8988T (cell line): ENCODE results near the gene CEP72.

Experiments
- DNase-seq: peaks from one replicate; pipeline ENCODE4 v3.0.0; 2011

The CEP72 gene

GRCh38 chr5:640461-641330 is 28.6 kb downstream of the CEP72 start:
- no peak for DNase-seq

- DNase-seq: no peak
Observed at GRCh38 chr5:641331-641765, 29.2 kb downstream of the CEP72 start.

DNA sequence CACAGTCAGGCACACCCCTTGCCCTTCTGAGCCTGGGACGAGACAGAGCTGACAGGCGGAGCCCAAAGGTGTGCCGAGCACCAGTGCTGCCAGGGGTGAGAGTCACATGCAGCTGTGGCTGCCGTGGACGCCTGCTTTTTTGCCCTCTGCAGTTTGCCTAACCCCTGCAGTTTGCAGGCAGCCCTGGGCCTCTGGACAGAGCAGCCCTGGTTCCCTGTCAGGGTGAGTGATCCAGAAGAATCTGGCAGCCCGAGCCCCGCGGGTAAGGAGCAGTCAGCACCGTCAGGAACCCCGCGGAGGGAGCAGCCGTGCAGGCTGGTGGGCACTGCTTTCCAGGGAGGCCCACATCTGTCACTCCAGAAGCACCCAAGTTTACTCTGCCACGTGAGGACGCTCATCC is 30.3 kb downstream of the CEP72 start:
- no peak for DNase-seq

DNA sequence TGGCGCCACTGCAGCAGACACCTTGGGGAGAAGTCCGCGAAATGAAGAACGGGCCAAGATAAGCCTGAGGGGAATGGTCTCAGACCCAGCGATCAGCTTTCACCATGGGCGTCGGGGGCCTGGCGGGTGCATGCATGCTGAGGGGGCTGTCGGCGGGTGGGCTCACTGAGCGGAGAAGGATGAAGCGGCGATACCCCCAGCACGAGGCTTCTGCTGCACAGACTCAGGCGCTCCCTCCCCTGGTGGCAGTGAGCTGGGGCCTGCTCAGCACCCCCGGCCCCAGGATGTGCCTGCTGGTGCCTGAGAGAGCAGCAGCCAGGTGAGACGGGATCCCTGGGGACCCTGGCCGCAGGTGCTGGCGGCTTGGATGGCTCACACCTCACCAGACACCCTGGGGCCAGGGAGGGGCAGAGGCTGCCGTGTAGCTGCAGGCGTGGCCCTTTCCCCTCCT is 31.2 kb downstream of the CEP72 start:
- no peak for DNase-seq

- no peak for DNase-seq
Observed at GRCh38 chr5:643811-644271, 31.7 kb downstream of the CEP72 start.

DNA sequence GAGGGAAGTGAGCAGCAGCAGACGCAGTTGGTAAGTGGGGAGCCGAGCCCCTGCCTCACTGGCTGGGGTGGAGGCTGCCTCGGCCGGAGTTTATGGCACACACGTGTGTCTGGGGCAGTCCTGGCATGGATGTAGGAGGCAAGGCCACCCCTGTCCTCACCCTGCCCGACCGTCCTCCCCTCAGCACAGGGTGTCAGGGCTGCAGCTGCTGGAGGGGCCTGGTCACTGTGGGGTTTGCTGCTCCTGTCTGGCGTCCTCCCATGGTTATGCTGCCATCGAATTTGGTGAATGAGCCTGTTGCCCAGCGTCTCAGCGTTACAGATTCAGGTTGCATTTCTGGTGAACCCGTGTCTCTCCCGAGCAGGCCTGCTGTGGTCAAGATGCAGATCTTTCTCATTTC is 32.4 kb downstream of the CEP72 start:
- DNase-seq: no peak

GRCh38 chr5:644971-645370 is 32.8 kb downstream of the CEP72 start:
- no peak for DNase-seq

DNA sequence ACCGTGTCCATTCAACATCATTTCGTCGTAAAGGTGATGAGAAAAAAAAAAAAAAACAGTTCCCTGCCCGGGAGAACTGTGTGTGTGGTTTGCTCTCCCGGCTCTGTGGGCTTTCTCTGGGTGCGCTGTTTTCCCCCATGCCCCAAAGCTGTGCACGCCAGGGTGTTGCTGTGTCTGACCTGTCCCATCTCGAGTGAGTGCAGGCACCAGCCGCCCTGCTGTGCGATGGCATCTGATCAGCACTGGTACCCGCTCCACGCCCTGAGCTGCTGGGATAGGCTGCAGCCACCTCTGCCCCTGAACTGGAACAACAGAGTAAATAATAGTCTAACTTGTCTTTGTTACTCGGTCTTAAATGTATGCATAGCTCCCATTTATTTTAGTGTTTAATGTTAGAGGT is 33.3 kb downstream of the CEP72 start:
- no peak for DNase-seq

DNA sequence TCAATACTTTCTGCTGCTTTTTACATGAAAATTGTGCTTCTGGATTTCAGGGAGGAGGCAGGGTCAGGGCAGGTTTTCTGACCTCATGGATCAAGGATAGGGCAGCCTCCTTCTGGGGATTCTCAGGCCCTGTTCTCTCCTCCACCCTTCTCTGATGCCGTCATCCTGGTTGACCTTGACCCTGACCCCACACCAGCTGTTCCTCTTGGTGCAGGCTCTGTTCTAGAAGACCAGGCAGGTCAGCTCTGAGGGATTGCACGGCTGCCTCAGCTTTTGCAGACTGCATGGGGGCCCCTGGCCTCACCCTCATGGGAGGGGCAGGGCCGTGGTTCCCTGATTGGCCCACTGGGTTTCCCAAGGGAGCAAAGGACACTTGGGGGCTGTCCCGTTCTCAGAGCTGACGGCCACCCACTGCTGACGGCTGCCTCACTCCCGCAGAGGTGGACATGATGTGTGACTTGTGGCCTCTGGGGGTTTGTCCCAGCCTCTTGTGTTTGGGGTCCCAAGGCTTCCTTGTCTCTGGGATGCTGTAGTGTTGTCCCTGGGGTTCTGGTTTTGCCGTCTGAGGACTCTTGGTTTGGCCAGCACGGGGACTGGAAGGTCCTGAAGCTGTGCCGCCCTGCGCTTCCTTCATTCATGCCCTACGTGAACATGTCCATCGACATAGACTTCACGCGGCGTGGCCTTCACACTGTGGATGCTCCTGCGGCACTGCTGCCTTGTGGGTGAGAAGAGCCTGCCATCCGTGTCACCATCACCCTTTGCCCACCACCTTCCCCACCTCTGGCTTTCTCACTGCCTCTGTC is 34.5 kb downstream of the CEP72 start:
- no peak for DNase-seq

DNA sequence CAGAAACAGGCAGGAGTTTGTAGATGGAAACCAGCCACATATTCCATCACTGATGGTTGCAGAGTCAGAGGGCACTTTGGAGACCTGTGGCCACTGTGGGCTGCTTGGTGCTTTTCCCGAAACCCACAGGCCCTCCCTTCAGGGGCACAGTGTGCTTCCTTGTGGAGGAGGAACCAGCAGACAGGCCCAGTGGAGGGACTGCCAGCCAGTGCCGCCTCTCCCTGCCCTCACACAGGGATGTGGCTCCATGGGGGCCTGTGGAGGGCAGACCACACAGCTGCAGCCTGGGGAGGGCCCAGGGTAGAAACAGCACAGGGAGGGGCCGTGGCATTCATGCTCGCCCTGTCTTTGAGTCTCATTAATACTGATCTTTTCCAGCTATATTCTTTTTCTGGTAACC is 35.2 kb downstream of the CEP72 start:
- no peak for DNase-seq

- no peak for DNase-seq
Observed at GRCh38 chr5:647727-648126, 35.6 kb downstream of the CEP72 start.

DNA sequence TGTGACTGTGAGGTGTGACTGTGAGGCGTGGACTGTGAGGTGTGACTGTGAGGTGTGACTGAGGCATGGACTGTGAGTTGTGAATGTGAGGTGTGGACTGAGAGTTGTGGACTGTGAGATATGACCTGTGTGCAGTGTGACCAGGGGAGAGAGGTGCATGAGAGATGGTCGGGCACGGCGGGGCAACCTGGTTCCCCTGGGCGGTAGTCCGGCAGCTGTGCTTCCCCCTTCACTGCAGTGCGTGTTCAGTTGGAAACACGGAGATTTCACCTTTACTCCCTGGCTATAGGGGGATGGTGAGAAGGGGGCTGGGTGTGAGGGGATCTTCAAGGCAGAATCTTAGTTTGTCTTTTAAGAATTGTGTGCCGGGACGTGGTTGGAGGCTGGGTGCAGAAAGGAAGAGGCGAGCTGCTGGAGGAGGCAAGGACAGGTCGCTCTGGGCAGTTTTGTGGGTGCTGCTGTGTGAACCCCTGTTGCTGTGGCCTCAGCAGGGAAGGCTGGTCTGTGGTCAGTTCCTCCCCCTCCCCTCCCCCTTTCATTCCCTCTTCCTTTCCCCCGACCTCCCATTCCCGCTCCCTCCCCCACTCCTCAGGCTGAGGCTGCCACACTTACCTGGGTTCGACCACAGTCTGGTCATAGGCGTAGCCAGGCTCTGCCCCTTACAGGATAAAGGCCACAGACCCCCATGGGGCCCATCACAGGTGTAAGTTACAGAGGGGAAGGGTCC is 39.3 kb downstream of the CEP72 start:
- no peak for DNase-seq

DNA sequence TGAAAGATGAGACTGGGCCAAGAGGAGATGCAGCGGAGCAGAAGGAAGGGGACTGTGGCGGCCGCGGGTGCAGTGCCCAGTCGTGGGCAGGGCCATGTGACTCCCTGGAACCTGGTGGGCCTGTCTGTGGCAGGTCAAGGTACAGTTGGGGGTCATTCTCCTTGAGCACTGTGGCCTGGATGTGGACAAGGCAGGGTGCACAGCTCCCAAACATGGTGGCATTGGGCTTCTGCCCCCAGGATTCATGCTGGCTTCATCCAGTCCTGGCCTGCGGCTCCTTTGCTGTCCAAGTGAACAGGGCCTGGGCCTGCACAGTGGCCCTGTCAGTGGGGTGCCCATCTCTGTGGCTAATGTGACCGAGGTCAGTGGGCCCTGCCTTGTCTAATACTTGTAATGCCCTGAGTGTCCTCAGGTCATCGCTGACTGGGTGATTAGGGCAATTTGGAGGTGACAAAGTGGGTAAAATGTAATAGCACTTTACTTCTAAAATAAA is 39.9 kb downstream of the CEP72 start:
- DNase-seq: no peak

GRCh38 chr5:652773-653350 is 40.7 kb downstream of the CEP72 start:
- no peak for DNase-seq

GRCh38 chr5:654071-654778 is 42.1 kb downstream of the CEP72 start:
- no peak for DNase-seq

DNA sequence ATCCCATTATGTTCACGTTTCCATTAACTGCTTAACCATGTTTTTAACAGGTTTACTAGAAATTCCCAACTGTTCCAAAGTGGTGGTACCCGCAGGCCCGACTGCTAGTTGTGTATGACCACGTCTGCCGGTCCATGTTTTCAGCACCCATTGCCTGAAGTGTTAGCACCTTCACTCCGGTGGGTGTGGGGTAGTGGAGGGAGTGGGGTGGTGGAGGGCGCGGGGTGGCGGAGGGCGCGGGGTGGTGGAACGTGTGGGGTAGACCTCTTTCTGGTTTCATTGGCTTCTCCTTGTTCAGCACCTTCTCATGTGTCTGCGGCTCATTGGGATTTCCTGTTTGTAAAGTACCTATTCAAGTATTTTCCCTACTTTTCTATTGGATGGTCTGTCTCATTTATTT is 43.3 kb downstream of the CEP72 start:
- no peak for DNase-seq

DNA sequence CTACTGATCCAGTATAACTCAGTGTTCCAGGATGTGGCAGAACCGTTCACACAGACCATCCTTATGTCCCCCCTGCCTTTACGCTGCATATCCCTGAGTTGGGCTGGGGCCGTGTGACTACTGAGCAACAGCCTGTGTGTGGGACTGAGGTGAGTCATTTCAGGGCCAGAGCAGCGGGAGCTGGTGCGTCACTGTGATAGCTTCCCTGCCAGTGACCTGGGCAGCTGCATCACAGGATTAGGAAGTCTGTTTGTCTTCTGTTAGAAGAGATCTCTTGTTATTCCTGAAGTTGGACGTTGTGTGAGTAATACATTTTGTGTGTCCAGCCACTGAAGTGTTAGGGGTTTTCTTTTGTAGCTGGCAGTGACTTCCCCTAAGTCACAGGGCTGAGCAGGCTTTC is 45.4 kb downstream of the CEP72 start:
- DNase-seq: peak; percentile 100

DNA sequence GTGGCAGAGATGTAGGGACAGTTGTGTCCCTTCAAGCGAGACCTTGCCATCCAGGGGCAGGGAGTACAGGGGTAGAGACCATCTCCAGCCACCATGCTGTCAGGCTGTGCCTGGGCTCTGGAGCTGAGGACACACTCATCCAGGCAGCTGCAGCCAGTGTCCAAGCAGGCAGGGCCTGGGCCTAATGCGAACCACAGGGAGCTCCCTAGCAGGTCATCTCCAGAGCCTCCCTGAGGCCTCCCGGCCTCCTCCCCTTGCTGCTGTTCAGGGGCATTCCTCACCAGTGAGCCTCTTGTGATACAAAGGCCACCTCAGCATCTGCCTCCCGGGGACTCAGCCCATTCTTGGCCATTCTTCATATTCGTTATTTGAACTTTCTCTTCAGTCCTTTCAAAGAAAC is 46.0 kb downstream of the CEP72 start:
- DNase-seq: peak; percentile 81

DNA sequence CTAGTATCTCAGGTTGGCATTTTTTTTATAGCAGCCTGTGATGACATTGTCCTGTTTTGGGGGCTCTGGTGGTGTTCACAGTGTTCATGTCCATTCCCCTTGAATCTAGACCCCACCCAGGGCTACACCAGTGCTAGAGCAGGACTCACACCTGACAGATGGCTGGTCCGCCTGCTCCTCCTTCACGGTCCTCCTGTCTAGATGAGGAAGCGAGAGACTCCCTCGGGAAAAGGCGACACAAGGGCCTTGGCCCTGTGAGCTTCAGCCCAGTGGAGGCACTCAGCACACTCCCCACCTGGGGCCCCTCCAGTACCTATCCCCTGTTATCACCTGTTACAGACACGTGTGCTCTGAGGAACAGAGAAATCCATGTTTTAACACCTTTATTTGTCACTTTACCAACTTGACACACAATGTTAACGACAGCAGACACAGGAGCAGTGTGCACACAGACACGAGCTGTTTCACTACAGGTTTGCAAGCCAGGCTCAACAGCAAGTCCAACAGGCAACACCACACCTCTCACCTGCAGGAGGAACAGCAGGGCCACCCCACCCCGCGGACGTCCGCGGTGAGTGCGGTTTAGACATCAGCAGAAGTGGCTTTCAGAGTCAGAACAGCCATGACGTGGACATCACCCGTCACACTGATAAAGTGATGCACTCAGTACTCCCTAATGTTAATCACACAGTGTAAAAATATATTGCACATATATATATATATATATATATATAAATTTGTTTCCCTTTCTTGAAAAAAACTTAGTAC is 47.5 kb downstream of the CEP72 start:
- DNase-seq: no peak

DNA sequence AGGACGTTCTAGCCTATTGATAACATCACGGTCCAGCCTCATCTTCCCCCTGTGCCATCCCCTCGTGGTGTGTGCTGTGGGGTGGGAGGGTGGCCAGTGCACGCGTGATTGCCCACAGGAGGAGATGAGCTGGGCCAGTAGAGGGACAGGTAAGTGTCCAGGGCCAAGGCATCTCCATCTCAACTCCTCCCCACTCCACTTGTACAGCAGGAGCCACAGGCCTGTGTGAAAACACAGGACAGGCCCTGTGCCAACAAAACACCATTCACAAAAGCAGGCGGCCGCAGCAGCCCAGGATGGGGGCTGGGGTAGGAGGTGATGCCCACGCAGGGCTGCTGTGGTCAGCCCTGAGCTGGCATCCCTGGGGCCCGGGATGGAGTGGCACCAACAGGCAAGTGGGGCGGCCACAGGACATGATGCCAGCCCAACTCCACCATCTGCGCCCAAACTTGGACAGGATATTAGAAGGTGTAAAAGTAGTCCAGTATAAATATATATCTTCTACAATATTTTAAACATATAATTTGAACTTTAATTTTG is 48.4 kb downstream of the CEP72 start:
- no peak for DNase-seq
